CD4-positive, alpha-beta T cell treated with Interleukin-6 at 100 ng/mL for 8 hours (primary cell): ENCODE results near the gene CNTNAP2.
"Not testable (repeated sequence)": the region's sequence is repeated elsewhere in the genome, so short reads cannot be mapped to it uniquely, and the experiment has no call there.

Experiments
- DNase-seq: peaks from one replicate; pipeline ENCODE4 v3.0.0-alpha.2; 2020; ENCODE audit warnings: mixed read lengths, low spot score

Gene CNTNAP2

GRCh38 chr7:146889806-146890555 is 773.4 kb downstream of the CNTNAP2 start:
- DNase-seq = no peak

DNA sequence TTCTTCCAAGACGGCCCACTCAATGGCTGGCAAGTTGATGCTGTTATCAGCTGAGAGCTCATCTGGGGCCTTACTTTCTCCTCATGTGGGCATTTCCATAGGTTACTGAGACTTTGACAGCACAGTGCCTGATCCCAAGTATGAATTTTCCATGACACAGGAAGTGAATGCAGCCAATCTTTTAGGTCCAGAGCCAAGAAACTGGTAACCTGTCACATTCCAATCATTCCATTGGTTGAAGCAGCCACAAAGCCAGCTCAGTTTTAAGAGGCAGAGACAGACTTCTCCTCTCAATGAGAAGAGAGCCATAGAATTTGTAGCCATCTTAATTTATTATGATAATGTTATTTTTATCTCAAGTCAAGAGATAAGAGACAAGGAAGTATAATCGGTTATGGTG is 775.5 kb downstream of the CNTNAP2 start:
- DNase-seq = no peak

GRCh38 chr7:146894927-146895326 is 778.3 kb downstream of the CNTNAP2 start:
- no peak for DNase-seq

DNA sequence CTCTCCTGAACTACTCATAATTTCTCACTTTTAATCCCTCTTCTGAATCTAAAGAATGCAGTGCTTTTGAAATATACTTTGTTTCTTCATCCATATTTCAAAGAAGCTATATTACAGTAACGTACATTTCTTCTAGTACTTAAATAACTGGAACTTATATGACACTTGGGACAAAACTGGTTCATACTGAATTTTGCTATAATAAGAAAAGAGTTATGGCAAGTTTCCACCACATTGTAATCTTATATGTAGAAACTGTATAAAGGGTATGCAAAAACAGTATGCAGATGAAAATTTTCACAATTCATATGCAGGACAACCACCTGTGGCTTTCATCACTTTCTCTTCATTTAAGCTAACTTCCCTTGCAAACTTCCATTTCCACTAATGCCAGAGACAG is 785.7 kb downstream of the CNTNAP2 start:
- no peak for DNase-seq

GRCh38 chr7:146902728-146903127 is 786.1 kb downstream of the CNTNAP2 start:
- no peak for DNase-seq

GRCh38 chr7:146905746-146906145 is 789.1 kb downstream of the CNTNAP2 start:
- not testable (repeated sequence) for DNase-seq

DNA sequence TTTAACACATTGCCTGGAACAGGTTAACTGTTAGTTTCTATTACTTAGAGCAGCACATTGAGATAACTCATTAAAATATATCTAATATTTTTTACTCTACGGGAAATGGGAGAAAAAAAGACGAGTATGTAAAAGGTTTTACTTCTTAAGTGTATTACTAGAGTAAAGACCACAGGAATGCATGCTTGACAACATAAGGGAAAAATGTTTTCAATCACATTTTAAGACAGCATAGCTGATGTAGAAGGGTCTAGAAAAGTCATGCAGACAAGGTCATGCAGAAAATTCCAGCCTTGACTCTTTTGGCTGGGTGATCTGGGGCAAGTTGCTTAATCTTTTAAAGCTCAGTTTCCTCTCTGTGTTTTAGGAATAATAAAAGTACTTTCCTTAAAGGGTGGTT is 806.2 kb downstream of the CNTNAP2 start:
- no peak for DNase-seq

GRCh38 chr7:146926841-146927240 is 810.2 kb downstream of the CNTNAP2 start:
- no peak for DNase-seq

- DNase-seq = no peak
These were observed 821.2 kb downstream of the CNTNAP2 start for GRCh38 chr7:146937836-146938235.

- DNase-seq = no peak
These were observed 826.9 kb downstream of the CNTNAP2 start for GRCh38 chr7:146943483-146943882.

DNA sequence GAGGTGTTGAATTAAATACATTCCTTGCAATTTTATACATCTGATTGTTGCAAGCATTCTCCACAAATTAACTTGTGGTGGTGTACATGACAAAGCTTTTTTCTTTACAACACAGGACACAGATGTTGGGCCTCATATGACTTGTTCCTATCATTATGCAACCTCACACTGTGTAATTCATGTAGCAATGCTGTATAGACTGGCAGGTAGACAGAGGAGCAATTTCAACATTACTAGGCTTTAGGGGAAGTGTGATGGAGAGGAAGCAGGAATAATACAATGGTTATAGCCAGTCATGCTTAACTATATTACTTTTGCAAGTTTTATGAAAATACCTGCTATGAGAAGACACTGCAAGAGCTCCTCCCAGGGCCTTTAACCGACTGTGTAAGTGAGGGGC is 832.1 kb downstream of the CNTNAP2 start:
- no peak for DNase-seq

DNA sequence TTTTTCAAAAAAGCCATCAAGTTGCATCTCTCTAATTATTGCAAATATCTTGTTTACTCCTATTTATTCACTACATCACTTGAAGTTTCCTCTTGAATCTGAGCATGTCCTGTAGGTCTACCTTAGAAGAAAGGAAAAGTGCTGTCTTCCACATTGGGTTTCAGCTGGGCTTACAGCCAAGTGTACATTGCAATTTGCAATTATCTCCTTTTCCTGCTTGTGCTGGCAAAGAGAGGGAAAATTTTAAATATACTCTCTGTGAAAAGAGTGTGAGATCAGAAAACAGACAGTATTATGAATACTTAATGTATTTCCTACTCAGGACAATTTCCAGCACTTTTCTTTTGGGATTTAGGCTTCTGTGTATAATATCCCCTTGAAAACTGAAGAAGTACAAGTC is 839.7 kb downstream of the CNTNAP2 start:
- DNase-seq = no peak

- DNase-seq = no peak
These were observed 840.3 kb downstream of the CNTNAP2 start for GRCh38 chr7:146956853-146957252.

DNA sequence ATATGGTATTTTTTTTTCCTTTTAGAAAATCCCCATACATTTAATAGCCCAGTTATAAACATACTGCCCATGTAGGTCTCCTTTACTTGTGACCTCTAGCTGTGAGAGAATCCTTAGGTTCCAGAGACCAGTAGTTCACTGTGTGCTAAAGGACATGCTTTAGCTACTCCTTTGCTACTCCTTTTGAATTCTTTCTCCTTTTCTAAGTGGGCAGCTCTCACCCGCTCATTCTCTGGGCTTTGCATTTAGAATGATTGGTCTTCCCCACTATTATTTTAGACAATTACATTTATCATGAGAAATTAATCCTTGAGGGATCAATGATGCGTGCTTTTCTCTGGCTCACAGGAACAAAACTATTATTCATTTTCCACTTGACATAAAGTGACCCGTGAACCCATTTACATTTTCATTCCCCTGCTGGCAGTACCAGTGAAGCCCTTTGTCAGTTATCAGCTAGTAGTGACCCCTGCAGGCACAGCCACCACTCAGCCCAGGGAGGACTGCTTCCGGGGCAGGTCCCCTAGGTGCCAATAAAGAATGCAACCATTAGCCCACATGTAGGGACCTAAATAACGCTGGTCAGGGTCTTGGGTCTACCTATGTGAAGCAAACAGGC is 844.3 kb downstream of the CNTNAP2 start:
- DNase-seq = no peak

DNA sequence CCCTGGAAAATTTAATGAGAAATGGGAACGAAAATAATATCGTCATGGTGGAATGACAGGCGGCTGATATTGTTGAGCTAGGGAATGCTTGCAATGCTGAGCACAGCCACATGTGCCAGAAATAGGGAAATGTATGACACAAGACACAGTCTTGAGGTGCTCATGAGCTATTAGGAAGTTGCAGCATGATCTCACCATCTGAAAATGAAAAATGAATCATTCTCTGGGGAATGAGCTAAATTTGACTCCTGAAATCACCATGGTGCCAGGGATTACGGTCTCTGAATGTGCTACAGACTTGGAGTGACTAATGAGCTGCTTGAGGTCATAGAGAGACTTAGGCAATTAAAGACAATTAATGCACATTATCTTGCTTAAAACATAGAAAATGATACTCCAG is 845.0 kb downstream of the CNTNAP2 start:
- no peak for DNase-seq

- DNase-seq = no peak
These were observed 849.7 kb downstream of the CNTNAP2 start for GRCh38 chr7:146966274-146966673.

GRCh38 chr7:146982482-146982881 is 865.9 kb downstream of the CNTNAP2 start:
- DNase-seq = no peak

- no peak for DNase-seq
These were observed 875.0 kb downstream of the CNTNAP2 start for GRCh38 chr7:146991596-146991995.

DNA sequence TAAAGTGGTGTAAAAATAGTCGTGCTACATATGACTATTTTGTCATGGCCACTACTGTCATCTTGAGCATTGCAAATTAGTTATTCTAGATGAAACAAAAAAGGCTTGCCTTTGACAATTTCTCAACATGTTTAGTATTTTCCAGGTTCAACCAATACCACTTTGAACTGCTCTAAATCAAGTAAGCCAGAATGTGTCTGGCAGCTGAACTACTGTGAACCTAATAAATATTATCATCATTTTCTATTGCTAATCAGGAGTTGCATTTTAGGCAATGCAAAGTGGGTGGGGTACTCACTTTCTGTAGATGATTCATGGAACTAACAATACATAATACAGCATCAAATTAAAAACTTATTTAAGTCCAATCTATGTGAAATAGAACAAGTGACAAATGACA is 877.2 kb downstream of the CNTNAP2 start:
- DNase-seq = no peak

DNA sequence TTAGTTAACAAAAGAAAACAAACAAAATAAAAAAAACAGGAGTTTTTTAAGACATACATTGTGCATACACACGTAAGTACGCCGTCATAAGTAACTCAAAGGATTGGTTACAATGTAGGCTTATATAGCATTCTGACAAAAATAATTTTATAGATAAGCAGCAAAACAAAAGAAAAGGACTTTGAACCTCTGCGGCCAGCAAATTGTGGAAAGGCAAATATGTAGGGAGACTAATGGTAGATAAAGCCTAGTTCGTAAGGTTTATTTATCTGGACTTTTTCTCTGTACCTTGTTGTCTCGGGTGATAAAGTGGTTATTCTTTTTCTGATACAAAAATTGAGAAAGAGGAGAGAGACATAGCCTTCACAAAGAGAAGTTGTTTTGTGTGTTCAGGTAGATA is 891.9 kb downstream of the CNTNAP2 start:
- DNase-seq = no peak

DNA sequence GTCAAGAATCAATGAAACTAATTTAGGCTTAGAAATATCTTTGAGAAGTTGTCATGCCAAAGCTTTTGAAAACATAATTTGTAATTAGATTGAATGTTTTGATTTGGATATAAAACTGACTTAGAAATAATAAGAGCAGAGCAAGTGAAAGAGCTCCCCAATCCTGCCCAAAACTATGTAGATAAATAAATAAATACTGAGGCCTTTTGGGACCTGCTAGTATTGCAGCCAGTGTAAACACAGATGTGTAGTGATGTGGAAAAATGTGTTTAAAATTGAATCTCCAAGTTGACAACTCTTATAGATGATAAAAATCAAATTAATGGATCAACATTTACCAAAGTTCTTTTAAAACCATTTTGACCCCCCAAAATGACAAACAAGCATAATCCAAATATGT is 896.1 kb downstream of the CNTNAP2 start:
- DNase-seq = no peak

- DNase-seq = no peak
These were observed 897.2 kb downstream of the CNTNAP2 start for GRCh38 chr7:147013825-147014224.

DNA sequence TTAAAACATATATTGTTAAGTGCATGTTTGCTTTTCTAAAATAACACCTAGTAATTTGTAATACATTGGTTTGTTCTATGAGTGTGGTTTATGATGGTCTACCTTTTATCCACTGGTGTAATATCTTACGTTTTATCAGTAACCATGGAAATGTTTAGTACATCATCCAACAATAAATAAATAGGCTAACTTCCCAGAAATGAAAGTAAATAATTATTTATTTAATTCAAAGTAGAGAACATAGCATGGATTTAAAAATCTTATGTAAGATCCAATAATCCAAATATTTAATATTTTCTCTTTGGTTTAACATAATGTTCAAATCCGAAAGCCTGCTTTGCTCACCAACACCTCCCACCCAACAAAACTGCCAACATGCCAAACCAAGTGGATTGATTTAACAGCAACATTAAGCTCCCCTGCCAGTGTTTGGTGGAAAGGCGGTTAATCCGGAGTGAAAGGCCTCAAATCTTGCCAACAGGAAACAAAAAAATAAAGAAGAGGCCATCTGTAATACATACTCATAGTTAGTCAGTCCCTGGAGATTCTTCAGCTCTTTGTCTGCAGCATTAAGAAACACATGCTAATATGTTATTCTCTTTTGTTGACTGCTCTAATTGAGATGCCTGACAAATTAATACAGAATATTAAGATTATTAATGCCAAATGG is 897.8 kb downstream of the CNTNAP2 start:
- DNase-seq = no peak
